Fibroblast of villous mesenchyme (primary cell): ENCODE results near the gene ZNF800. TPM values are rescaled to one million over a fixed set of nuclear protein-coding genes. Genes with fewer than 3 reads are reported as not detected.

Source experiments
- total RNA-seq: library from RNA; depleted of rRNA; stranded (reverse); fragments of >200 nt; gene quantifications from 2 replicates; pipeline ENCODE4 v1.2.3, GENCODE V29; 2012

Gene ZNF800
- total RNA-seq, 1 donor: 24.6 TPM

Other genes starting within 250 kb of the ZNF800 start
- gene GRM8, start 139.8 kb downstream of the ZNF800 start, total RNA-seq: under 0.01 TPM in 1 of 2 replicates, not detected in the other
- 17.1 and 19.0 TPM in 2 replicates for gene GCC1, start 192.9 kb upstream of the ZNF800 start, total RNA-seq
- gene ARF5, start 195.7 kb upstream of the ZNF800 start, total RNA-seq: 75.6 and 83.1 TPM in 2 replicates
- 0.43 and 0.97 TPM in 2 replicates for gene FSCN3, start 201.0 kb upstream of the ZNF800 start, total RNA-seq
- not detected in 2 replicates for gene PAX4, start 225.4 kb upstream of the ZNF800 start, total RNA-seq